Muscle of back (tissue), 10 donors: Measurements from ENCODE around the gene ZNF408. TPM values are rescaled to one million over a fixed set of nuclear protein-coding genes. Genes with fewer than 3 reads are reported as not detected.

Experiments used
- polyA plus RNA-seq, 10 donors: library from polyadenylated mRNA; unstranded; fragments of 120-200 nt; gene quantifications; one replicate each; pipeline ENCODE4 v1.2.1, GENCODE V29; 2013; ENCODE audit not compliant: insufficient read length in 10 of 10

ZNF408 gene
- polyA plus RNA-seq, 10 donors, result 5.4 to 14.6 (median 6.9) TPM

Other genes with a start within 250 kb of the ZNF408 start
- 10 to 100 TPM; 10.4 to 14.6 (median 11.8) TPM for gene AMBRA1, start 107.0 kb upstream of the ZNF408 start, polyA plus RNA-seq
- 1 to 10 TPM; 2.4 to 3.5 (median 3.0) TPM for gene HARBI1, start 83.8 kb upstream of the ZNF408 start, polyA plus RNA-seq
- gene ATG13, start 83.5 kb upstream of the ZNF408 start, polyA plus RNA-seq, result 10 to 100 TPM; 28.8 to 47.7 (median 34.6) TPM
- gene ARHGAP1, start 412 bp upstream of the ZNF408 start, polyA plus RNA-seq, result 10 to 100 TPM; 34.3 to 43.3 (median 37.0) TPM
- under 1 TPM in 1 of 10 donors, not detected in 9; 0.50 TPM for gene F2, start 18.2 kb downstream of the ZNF408 start, polyA plus RNA-seq
- gene CKAP5, start 145.2 kb downstream of the ZNF408 start, polyA plus RNA-seq, result 10 to 100 TPM; 43.5 to 70.1 (median 55.1) TPM
- 10 to 100 TPM; 19.3 to 37.4 (median 23.2) TPM for gene LRP4, start 217.5 kb downstream of the ZNF408 start, polyA plus RNA-seq
- gene CSTPP1, start 235.7 kb downstream of the ZNF408 start, polyA plus RNA-seq, result 10 to 100 TPM; 17.9 to 28.6 (median 20.0) TPM